Fibroblast of gingiva (primary cell): ENCODE results near the gene MR1.

Experiments used
- DNase-seq: peaks from one replicate; pipeline ENCODE4 v3.0.0-alpha.2; 2011; ENCODE audit warnings: low read depth

Gene MR1

DNA sequence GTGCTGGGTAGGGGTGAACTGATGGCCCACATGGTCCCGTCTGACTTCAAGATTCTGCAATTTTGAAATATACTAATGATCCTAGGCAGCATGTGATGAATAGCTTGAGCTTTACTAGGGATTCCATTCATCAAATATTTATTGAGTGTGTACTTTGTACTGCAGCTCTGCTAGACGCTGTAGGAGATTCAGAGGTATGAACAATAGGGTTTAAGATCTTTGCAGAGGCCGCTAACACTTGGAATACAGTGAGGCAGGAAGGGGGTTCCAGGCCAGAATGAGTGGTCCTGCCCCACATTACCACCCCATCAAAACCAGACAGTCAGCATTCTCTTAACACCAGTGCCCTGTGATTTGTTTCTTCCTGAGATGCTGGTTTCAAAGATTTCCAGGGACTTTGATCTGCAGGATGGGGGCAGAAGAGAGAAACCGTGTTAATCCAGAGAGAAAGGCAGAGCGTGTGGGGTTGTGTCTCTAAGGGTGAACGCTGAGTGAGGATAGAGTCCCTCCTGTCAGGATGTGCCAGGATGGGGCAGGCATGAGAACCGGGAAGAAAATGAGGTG lies 74.6 kb downstream of the MR1 start:
- DNase-seq: no peak

DNA sequence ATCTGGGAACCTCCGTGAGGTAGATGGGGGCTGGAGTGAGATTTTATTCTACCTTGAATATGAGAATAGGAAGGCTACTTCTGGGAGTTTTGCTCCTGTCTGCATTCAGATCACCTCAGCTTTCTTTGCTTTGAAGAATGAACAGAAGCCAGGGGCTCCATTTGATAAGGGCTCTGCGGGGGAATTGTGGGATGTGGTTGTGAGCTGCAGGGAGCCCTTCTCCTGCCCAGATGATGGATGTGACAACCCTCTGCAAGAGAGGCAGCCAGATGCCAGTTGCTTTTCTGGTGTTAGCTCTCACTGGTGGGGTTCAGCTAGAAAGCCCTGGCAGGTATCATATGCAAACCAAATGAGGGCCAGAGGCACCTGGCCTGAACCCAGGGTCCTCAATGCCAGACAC lies 76.2 kb downstream of the MR1 start:
- DNase-seq: no peak
